IMR-90 (cell line): ENCODE results near the gene CASZ1. TPM values are rescaled to one million over a fixed set of nuclear protein-coding genes. Genes with fewer than 3 reads are reported as not detected.

Experiments
- ATAC-seq: fragments of 200-7000 bp; cut with Tn5 transposase; 2 replicates; pipeline ENCODE4 v1.9.1; 2020; ENCODE audit warnings: low read depth, mild to moderate bottlenecking, moderate library complexity
- BruUV-seq: library from RNA; stranded (reverse); fragments of 400-500 nt; replicated peaks from 2 replicates; lab custom pipeline; 2021; lab: Mats Ljungman, UMichigan
- CTCF ChIA-PET: fragments of 300-600 bp; formaldehyde crosslinking; extraction: SDS; loops from one replicate; lab custom pipeline; 2021; ENCODE audit warnings: antibody characterized with exemption; lab: Yijun Ruan, JAX
- POLR2A ChIA-PET: fragments of 300-600 bp; sonication (Branson Sonifier 250); formaldehyde crosslinking; loops from one replicate; lab custom pipeline; 2022; ENCODE audit warnings: antibody characterized with exemption; ENCODE audit not compliant: unreplicated experiment; lab: Charles Lee
- DNase-seq: peaks from one replicate; pipeline ENCODE4 v3.0.0; 2013
- H2AFZ ChIP-seq: replicated peaks from 2 replicates; pipeline ENCODE3; 2013; ENCODE audit warnings: low read length, mild to moderate bottlenecking; ENCODE audit not compliant: poor library complexity
- H2AK5ac ChIP-seq: 2 replicates; pipeline ENCODE4 v1.6.1; 2013; ENCODE audit warnings: low read depth, low read length, inconsistent platforms
- H2AK9ac ChIP-seq: replicated peaks from 2 replicates; pipeline ENCODE3; 2013; ENCODE audit warnings: mild to moderate bottlenecking, low read depth, low read length, moderate library complexity; ENCODE audit not compliant: poor library complexity
- H2BK120ac ChIP-seq: 2 replicates; pipeline ENCODE4 v1.6.1; 2013; ENCODE audit warnings: low read depth, low read length, inconsistent platforms
- H2BK15ac ChIP-seq: 3 replicates; pipeline ENCODE4 v1.6.1; 2013; ENCODE audit warnings: low read depth, low read length, inconsistent platforms
- H2BK20ac ChIP-seq: 2 replicates; pipeline ENCODE4 v1.6.1; 2013; ENCODE audit warnings: low read depth, mild to moderate bottlenecking, inconsistent platforms, low read length, moderate library complexity
- H2BK5ac ChIP-seq: 2 replicates; pipeline ENCODE4 v1.6.1; 2013; ENCODE audit warnings: mild to moderate bottlenecking, low read depth, low read length, inconsistent platforms; ENCODE audit not compliant: poor library complexity, severe bottlenecking
- H3K14ac ChIP-seq: replicated peaks from 2 replicates; pipeline ENCODE4 v1.6.1; 2013; ENCODE audit warnings: low read depth, low read length, inconsistent platforms
- H3K18ac ChIP-seq: 2 replicates; pipeline ENCODE4 v1.6.1; 2013; ENCODE audit warnings: low read depth, low read length, control low read depth
- H3K23ac ChIP-seq: 2 replicates; pipeline ENCODE4 v1.6.1; 2013; ENCODE audit warnings: low read depth, low read length, inconsistent platforms
- H3K27ac ChIP-seq: 2 replicates; pipeline ENCODE4 v1.5.1; 2013; ENCODE audit warnings: mild to moderate bottlenecking, control low read depth, low read length; ENCODE audit not compliant: insufficient read depth
- H3K27me3 ChIP-seq: 2 replicates; pipeline ENCODE4 v1.6.1; 2013; ENCODE audit warnings: low read length; ENCODE audit not compliant: control insufficient read depth, insufficient read depth
- H3K36me3 ChIP-seq: 2 replicates; pipeline ENCODE4 v1.6.1; 2013; ENCODE audit warnings: low read length, mixed read lengths; ENCODE audit not compliant: control insufficient read depth, insufficient read depth
- H3K4ac ChIP-seq: 2 replicates; pipeline ENCODE4 v1.6.1; 2013; ENCODE audit warnings: low read depth, low read length, inconsistent platforms
- H3K4me1 ChIP-seq: 2 replicates; pipeline ENCODE4 v1.6.1; 2013; ENCODE audit warnings: low read length, mixed read lengths; ENCODE audit not compliant: control insufficient read depth, insufficient read depth
- H3K4me2 ChIP-seq: 2 replicates; pipeline ENCODE4 v1.6.1; 2013; ENCODE audit warnings: low read depth, mild to moderate bottlenecking, control low read depth, low read length, moderate library complexity
- H3K4me3 ChIP-seq: 2 replicates; pipeline ENCODE4 v1.5.1; 2013; ENCODE audit warnings: low read depth, mild to moderate bottlenecking, control low read depth, low read length, moderate library complexity; ENCODE audit not compliant: insufficient read depth
- H3K56ac ChIP-seq: 2 replicates; pipeline ENCODE4 v1.6.1; 2013; ENCODE audit warnings: low read length, inconsistent platforms; ENCODE audit not compliant: insufficient read depth; ENCODE audit errors: extremely low read depth
- H3K79me1 ChIP-seq, 2 experiments: 2 replicates each; pipeline ENCODE4 v1.6.1; 2013; ENCODE audit warnings: low read length in 2 of 2, inconsistent platforms in 1 of 2, low read depth in 1 of 2
- H3K9ac ChIP-seq: 2 replicates; pipeline ENCODE4 v1.6.1; 2013; ENCODE audit warnings: low read depth, low read length, control low read depth
- H3K9me1 ChIP-seq: 2 replicates; pipeline ENCODE4 v1.6.1; 2013; ENCODE audit warnings: low read length, inconsistent platforms; ENCODE audit not compliant: insufficient read depth
- H3K9me3 ChIP-seq: 2 replicates; pipeline ENCODE4 v1.6.1; 2013; ENCODE audit warnings: low read length; ENCODE audit not compliant: control insufficient read depth, insufficient read depth
- H4K20me1 ChIP-seq: 2 replicates; pipeline ENCODE4 v1.6.1; 2013; ENCODE audit warnings: low read length, inconsistent platforms; ENCODE audit not compliant: insufficient read depth
- H4K5ac ChIP-seq: 2 replicates; pipeline ENCODE4 v1.6.1; 2013; ENCODE audit warnings: mild to moderate bottlenecking, low read depth, low read length, control low read depth
- H4K8ac ChIP-seq, 2 experiments: 2 replicates each; pipeline ENCODE4 v1.6.1; 2013; ENCODE audit warnings: low read depth in 2 of 2, low read length in 2 of 2, control low read depth in 1 of 2, inconsistent platforms in 1 of 2
- H4K91ac ChIP-seq: 2 replicates; pipeline ENCODE4 v1.6.1; 2013; ENCODE audit warnings: low read depth, low read length, inconsistent platforms; ENCODE audit not compliant: insufficient read depth
- CTCF ChIP-seq: conservative IDR thresholded peaks from 2 replicates; pipeline ENCODE4 v1.5.1; 2012; ENCODE audit warnings: mild to moderate bottlenecking, low read depth, low read length, improper control_type of control experiment
- USF2 ChIP-seq: fragments of 150-350 bp; IDR thresholded peaks from 2 replicates; pipeline ENCODE4 v1.6.1; 2017; ENCODE audit warnings: mild to moderate bottlenecking, antibody characterized with exemption, low read length, low read depth
- WGBS, 2 experiments: methylation state at CpG; one replicate each; pipeline versions ENCODE4 v1.1.5 to v1.1.7; 2013; ENCODE audit warnings: missing lambda C conversion rate in 2 of 2; ENCODE audit not compliant: insufficient read length in 1 of 2; ENCODE audit errors: extremely low coverage in 2 of 2; 5-methylcytosine and 5-hydroxymethylcytosine counted together
- dilution Hi-C: fragments of 300-500 bp; cut with HindIII; formaldehyde crosslinking; loops from one replicate; pipeline ENCODE4 v1.14.3; 2018; ENCODE audit warnings: low sequenced_read_pairs; ENCODE audit not compliant: unreplicated experiment
- in situ Hi-C: fragments of 300-500 bp; cut with MboI; formaldehyde crosslinking; loops from 3 replicates; pipeline ENCODE4 v1.14.3; 2019; ENCODE audit warnings: low sequenced_read_pairs, inconsistent platforms, mixed read lengths
- intact Hi-C: fragments of 100-400 bp; cut with micrococcal nuclease; formaldehyde crosslinking; loops from 2 replicates; pipeline ENCODE4 v1.10.0; 2022
- polyA plus RNA-seq, 3 experiments: library from polyadenylated mRNA; depleted of rRNA; stranded (reverse); fragments of >200 nt; gene quantifications; 2 replicates each; pipeline ENCODE4 v1.2.3, GENCODE V29; 2012; ENCODE audit warnings: low replicate concordance in 1 of 3
- total RNA-seq: library from RNA; depleted of rRNA; stranded (reverse); fragments of >200 nt; gene quantifications from 2 replicates; pipeline ENCODE4 v1.2.3, GENCODE V29; 2012

The CASZ1 gene
- total and polyA plus RNA-seq, 2 of the 4 experiments (the other 2 are of a cell fraction): 0.18 to 0.24 TPM

DNA sequence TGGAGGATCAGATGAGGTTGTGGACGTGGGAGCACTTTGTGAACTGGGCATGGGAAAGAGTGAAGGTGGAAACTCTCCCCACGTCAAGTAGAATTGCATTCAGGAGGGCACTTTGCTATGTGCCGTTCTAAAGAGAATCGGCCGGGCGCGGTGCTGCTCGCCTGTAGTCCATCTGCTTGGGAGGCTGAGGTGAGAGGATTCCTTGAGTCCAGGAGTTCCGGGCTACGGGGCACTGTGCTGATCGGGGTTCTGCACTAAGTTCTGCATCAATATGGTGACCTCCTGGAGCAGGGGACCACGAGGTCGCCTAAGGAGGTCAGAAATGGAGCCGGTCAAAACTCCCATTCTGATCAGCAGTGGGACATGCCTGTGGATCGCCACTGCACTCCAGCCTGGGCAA is 179.8 kb downstream of the CASZ1 start:
- H2BK120ac ChIP-seq: no peak overlapping the region
- no peaks in the 10 kb centered on the region for H3K9me3 ChIP-seq
- H3K56ac ChIP-seq: no peak overlapping the region
- H4K5ac ChIP-seq: no peak overlapping the region
- ChIA-PET CTCF (interaction anchor here (0.6 kb wide), 1 partner anchor 1207 kb away, joined by 3 read pairs; no protein-coding TSS in a partner anchor), POLR2A (no interaction called here)
- DNase-seq (no peak), ATAC-seq (no peak)
- peaks cover 7 to 15% of the 10 kb centered on the region in 2 experiments; a peak in 2 of 4 replicates for H3K79me1 ChIP-seq
- H2BK15ac ChIP-seq: no peak overlapping the region
- H3K4ac ChIP-seq: no peak overlapping the region
- H2AK9ac ChIP-seq: no peak overlapping the region
- H3K18ac ChIP-seq: no peak overlapping the region
- H3K4me1 ChIP-seq: no peaks in the 10 kb centered on the region
- H4K91ac ChIP-seq: no peak overlapping the region
- in situ Hi-C loops: no loop called here
- no peak overlapping the region for H4K8ac ChIP-seq
- BruUV-seq: no TSS peak
- no peak overlapping the region for H3K9ac ChIP-seq
- H4K20me1 ChIP-seq: peaks cover 7% of the 10 kb centered on the region; the same call in 1 of the 2 replicates
- H3K27me3 ChIP-seq: no peaks in the 10 kb centered on the region
- H3K4me2 ChIP-seq: no peak overlapping the region
- H2AFZ ChIP-seq: no peak overlapping the region
- no peak overlapping the region for H2BK5ac ChIP-seq
- no peak overlapping the region for H3K27ac ChIP-seq
- intact Hi-C loops: no loop called here
- H3K36me3 ChIP-seq: no peaks in the 10 kb centered on the region
- peaks cover 6% of the 10 kb centered on the region; the same call in 1 of the 2 replicates for H3K9me1 ChIP-seq
- H2AK5ac ChIP-seq: no peak overlapping the region
- dilution Hi-C loops: no loop called here
- 93% methylated on average over 8 of the region's 15 CpGs; no CpG with 5 or more reads in 1 of the 2 experiments for WGBS, 2 experiments
- no peak for TF ChIP-seq USF2
- TF ChIP-seq CTCF: no peak
- no peak overlapping the region for H3K14ac ChIP-seq
- H2BK20ac ChIP-seq: no peak overlapping the region
- H3K23ac ChIP-seq: no peak overlapping the region
- no peak overlapping the region for H3K4me3 ChIP-seq
